Urinary bladder (tissue), 4 donors: ENCODE measurements around the gene TANGO6. TPM values are rescaled to one million over a fixed set of nuclear protein-coding genes. Genes with fewer than 3 reads are reported as not detected.

Experiments used
- DNase-seq: peaks from one replicate; pipeline ENCODE4 v3.0.0-alpha.2; 2015; ENCODE audit errors: extremely low spot score
- H3K27ac ChIP-seq: one replicate; pipeline ENCODE4 v1.5.1; 2013; ENCODE audit warnings: low read depth, mild to moderate bottlenecking, moderate library complexity
- H3K36me3 ChIP-seq: one replicate; pipeline ENCODE4 v1.6.1; 2013; ENCODE audit warnings: mild to moderate bottlenecking, moderate library complexity; ENCODE audit not compliant: insufficient read depth
- H3K4me1 ChIP-seq: one replicate; pipeline ENCODE4 v1.6.1; 2013; ENCODE audit warnings: mild to moderate bottlenecking, moderate library complexity; ENCODE audit not compliant: insufficient read depth
- H3K4me3 ChIP-seq: one replicate; pipeline ENCODE4 v1.5.1; 2013; ENCODE audit warnings: low read depth, low read length
- WGBS: extraction: QIAGEN DNeasy Blood & Tissue Kit; methylation state at CpG from one replicate; pipeline ENCODE4 v1.1.7; 2013; 5-methylcytosine and 5-hydroxymethylcytosine counted together
- polyA plus RNA-seq: library from polyadenylated mRNA; stranded (reverse); fragments of 200-250 nt; gene quantifications from one replicate; pipeline ENCODE4 v1.2.3, GENCODE V29; 2013
- total RNA-seq: library from RNA; depleted of rRNA; stranded (reverse); fragments of >200 nt; gene quantifications from one replicate; pipeline ENCODE4 v1.2.3, GENCODE V29; 2014
- donor health status: healthy with polysubstance abuse.
- donor health status: healthy.

TANGO6 gene
- total and polyA plus RNA-seq, 2 donors = 11.6 to 21.4 TPM

DNA sequence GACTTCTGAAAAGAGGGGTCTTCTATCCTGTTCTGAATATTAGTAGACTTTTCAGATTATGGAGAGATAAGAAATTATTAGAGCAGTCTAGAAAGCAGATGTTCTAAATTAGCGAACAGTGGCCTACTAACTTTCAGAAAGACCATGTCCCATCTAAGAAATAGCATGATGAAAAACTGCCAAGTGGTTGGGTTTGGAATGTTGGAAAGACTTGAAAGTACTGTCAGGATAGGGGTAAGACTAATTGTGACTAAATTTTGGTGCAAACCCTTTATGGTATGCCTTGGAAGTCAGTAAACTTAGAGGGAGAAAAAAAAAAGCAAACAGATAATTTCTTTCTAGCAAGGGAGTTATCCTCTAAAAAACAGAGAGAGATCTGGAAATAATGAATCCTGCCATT, 41.1 kb downstream of the TANGO6 start:
- 84% methylated on average over 1 of the region's 1 CpG for WGBS
- no peak overlapping the region for H3K27ac ChIP-seq

DNA sequence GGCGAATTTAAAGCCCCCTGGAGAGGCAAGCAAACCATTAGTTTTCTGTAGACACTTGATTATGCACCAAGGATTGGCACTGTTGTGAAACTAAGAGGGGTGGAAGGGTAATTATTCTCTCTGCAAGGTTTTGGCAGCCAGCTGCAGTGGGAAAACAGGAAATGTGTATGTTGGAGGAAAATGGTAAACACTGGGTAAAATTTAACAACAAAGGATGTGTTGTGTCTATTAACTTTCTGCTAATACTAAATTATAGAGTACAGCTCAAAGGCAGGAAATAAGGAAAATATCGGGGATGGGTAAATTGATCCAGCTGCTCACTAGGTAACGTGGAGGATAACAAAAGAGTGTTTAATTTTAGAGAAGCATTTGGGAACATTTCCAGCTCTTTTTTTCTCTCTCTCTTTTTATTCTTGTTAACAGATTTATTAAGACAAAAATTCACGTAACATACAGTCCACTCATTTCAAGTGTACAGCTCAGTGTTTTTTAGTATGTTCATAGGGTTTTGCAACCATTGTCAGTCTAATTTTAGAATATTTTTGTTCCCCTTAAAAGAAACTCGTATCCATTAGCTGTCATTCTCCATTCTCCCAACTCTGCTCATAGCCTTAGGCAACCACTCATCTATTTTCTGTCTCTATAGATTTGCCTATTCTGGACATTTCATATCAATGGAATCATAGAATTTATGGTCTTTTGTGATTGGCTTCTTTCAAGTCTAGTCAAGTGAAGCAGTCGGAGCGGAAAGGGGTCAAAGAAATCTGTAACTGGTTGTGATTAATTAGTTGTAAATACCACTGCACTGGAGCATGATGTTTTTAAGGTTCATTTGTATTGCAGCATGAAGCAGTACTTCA, 41.8 kb downstream of the TANGO6 start:
- Histone ChIP-seq H3K27ac (no peak overlapping the region), H3K4me3 (no peak overlapping the region), H3K4me1 (no peaks in the 10 kb centered on the region), H3K36me3 (no peaks in the 10 kb centered on the region)
- 58% methylated on average over 7 of the region's 7 CpGs for WGBS
- no peak for DNase-seq

More for the DNA sequence above, 41.1 kb downstream of the TANGO6 start:
- no peak for DNase-seq
- Histone ChIP-seq H3K36me3 (no peaks in the 10 kb centered on the region), H3K4me3 (no peak overlapping the region), H3K4me1 (no peaks in the 10 kb centered on the region)

DNA sequence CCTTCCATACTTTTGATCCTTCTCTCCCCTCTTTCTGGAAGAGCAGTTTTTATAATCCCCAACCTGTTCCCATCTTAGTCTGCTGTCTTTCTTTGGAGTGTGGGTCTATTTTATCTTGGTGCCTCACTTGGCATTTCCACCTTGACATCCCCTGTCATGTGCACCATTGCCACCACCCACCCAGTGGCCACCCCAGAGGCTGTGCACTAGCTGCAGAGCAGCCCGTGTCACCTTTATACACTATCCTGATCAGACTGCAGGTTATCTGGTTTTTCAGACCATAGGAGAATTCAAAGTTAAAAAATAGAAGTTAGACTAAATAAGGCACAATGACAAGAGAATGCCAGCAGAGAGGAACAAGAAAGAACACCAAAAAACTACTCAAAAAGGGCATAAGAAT, 43.8 kb downstream of the TANGO6 start:
- no peak overlapping the region for H3K4me3 ChIP-seq
- DNase-seq = no peak
- 96% methylated on average over 1 of the region's 1 CpG for WGBS
- H3K36me3 ChIP-seq = no peaks in the 10 kb centered on the region
- H3K27ac ChIP-seq = no peak overlapping the region
- no peaks in the 10 kb centered on the region for H3K4me1 ChIP-seq

- DNase-seq = no peak
- H3K27ac ChIP-seq = no peak overlapping the region
- H3K4me3 ChIP-seq = no peak overlapping the region
- no peaks in the 10 kb centered on the region for H3K36me3 ChIP-seq
- no peaks in the 10 kb centered on the region for H3K4me1 ChIP-seq
- 82% methylated on average over 3 of the region's 3 CpGs for WGBS
Measured at GRCh38 chr16:68889508-68890150, 46.3 kb downstream of the TANGO6 start.

GRCh38 chr16:68892214-68892613, 48.9 kb downstream of the TANGO6 start:
- Histone ChIP-seq H3K4me3 (no peak overlapping the region), H3K27ac (no peak overlapping the region), H3K36me3 (no peaks in the 10 kb centered on the region), H3K4me1 (no peaks in the 10 kb centered on the region)
- WGBS = 84% methylated on average over 8 of the region's 8 CpGs
- DNase-seq = no peak

DNA sequence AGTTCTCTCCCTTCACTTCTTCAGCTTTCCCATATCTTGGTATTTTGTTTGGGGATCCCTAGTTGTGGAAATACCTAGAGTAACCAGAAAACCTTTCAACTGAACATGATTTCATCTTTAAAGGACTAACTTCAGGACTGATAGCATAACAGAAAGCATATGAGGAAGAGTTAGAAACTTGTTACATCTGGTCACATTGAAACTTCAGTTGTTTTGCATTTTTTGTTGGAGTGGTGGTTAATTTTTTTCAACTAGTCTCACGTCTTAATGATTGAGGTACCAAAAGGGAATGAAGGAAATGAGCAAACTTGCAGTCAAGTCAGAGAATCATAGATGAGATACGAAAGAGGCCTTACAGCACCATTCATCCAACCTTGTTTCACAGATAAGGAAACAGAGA, 49.6 kb downstream of the TANGO6 start:
- Histone ChIP-seq H3K4me1 (no peaks in the 10 kb centered on the region), H3K27ac (no peak overlapping the region), H3K36me3 (no peaks in the 10 kb centered on the region), H3K4me3 (no peak overlapping the region)
- 95% methylated on average over 2 of the region's 2 CpGs for WGBS
- no peak for DNase-seq

GRCh38 chr16:68893710-68894705, 50.7 kb downstream of the TANGO6 start:
- no peaks in the 10 kb centered on the region for H3K4me1 ChIP-seq
- 82% methylated on average over 11 of the region's 11 CpGs for WGBS
- no peak for DNase-seq

GRCh38 chr16:68894714-68895113, 51.4 kb downstream of the TANGO6 start:
- H3K4me3 ChIP-seq = no peak overlapping the region
- no peaks in the 10 kb centered on the region for H3K36me3 ChIP-seq
- no peaks in the 10 kb centered on the region for H3K4me1 ChIP-seq
- no peak for DNase-seq
- H3K27ac ChIP-seq = no peak overlapping the region
- WGBS = 92% methylated on average over 5 of the region's 5 CpGs

More at GRCh38 chr16:68893710-68894705, 50.7 kb downstream of the TANGO6 start:
- Histone ChIP-seq H3K27ac (no peak overlapping the region), H3K4me3 (no peak overlapping the region), H3K36me3 (no peaks in the 10 kb centered on the region)

DNA sequence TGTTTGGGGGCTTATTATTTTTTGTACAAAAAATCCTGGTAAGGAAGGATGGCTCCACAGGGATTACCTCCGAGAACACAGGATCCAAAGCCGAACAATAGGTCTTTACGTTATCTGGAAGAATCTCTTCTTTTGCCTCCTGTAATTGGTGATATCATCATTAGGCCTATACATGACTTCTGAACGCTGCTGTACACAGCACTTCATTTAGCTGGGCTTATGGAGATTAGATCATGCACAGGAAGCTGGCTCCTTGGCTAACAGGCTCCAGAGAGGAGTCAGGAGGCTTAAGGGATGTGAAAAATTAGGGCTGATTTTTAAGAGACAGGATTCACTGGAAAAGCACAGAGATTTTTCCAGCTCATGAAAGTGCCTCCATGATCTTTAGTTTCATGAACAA, 54.7 kb downstream of the TANGO6 start:
- WGBS = 76% methylated on average over 4 of the region's 4 CpGs
- no peaks in the 10 kb centered on the region for H3K4me1 ChIP-seq
- H3K27ac ChIP-seq = no peak overlapping the region
- no peaks in the 10 kb centered on the region for H3K36me3 ChIP-seq
- no peak for DNase-seq
- H3K4me3 ChIP-seq = no peak overlapping the region

GRCh38 chr16:68900009-68900408, 56.7 kb downstream of the TANGO6 start:
- DNase-seq = no peak
- WGBS = 85% methylated on average over 4 of the region's 4 CpGs
- no peaks in the 10 kb centered on the region for H3K4me1 ChIP-seq
- no peak overlapping the region for H3K4me3 ChIP-seq
- H3K36me3 ChIP-seq = no peaks in the 10 kb centered on the region
- H3K27ac ChIP-seq = no peak overlapping the region

DNA sequence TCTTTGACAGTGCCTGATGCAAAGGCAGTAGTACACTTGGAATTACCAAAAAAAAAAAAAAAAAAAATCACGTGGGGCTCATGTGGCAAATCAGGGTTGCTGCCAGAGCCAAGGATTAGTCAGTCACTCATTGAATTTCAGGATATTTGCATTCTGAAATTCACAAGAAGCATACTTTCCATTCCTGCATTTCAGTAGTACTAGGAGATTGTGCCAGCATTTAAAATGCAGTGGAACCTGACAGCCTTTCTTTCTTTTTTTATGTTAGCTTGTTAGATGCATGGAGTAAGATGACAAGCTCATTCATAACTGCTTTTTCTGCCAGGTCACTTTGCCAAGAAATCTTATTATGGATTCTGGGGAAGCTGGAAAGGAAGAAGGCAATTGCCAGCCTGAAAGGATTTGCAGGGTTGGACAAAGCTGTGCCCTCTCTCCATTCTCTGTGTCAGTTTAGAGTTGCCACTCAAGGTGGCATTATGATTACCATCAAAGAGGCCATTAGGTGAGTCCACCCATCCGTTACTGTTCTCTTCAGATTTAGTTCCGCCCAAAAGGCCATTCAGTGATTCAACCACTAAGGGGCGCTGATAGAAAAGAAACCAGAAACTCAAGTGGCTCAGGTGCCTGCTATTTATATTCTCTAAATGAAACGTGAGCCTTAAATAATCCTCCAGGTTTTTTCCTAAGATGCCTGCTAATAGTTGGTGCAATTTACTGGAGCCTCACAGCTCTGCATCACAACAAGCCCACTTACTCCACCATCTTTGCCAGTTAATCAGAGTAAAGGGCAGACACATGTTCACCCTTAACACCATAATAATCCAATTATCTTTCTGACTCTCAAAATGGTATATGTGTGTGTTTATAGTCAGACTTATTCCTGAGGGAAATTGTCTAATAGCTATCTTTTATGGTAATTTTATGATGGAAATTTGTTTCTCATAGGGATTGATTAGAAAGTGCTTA, 59.0 kb downstream of the TANGO6 start:
- no peak for DNase-seq
- Histone ChIP-seq H3K36me3 (no peaks in the 10 kb centered on the region), H3K27ac (no peak overlapping the region), H3K4me1 (no peaks in the 10 kb centered on the region), H3K4me3 (no peak overlapping the region)
- 31% methylated on average over 5 of the region's 5 CpGs for WGBS

DNA sequence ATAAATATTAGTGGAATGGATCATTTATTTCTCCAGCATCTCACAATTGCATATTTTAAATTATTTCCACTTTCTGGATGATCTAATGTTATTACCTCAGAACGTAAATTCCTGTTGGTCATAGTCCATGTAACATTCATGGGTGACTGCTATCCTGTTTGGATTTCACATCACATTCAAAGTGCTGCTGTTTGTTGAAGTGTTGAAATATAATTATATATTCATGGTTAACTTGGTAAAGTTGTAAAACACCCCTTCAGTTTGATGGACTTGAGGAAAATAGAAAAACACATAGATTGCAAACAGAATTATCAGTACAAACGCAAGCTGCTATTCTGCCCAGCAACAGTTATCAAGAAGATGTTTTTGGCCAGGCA, 59.6 kb downstream of the TANGO6 start:
- no peak overlapping the region for H3K27ac ChIP-seq
- no peak for DNase-seq
- H3K36me3 ChIP-seq = no peaks in the 10 kb centered on the region
- no peak overlapping the region for H3K4me3 ChIP-seq
- H3K4me1 ChIP-seq = no peaks in the 10 kb centered on the region
- 94% methylated on average over 2 of the region's 2 CpGs for WGBS
